Activated gamma-delta T cell treated with Interleukin-2 at 50 U/mL for 16 hours (primary cell): ENCODE measurements around the gene AANAT.

Source experiments
- DNase-seq: peaks from one replicate; pipeline ENCODE4 v3.0.0-alpha.2; 2020

Gene AANAT

DNA sequence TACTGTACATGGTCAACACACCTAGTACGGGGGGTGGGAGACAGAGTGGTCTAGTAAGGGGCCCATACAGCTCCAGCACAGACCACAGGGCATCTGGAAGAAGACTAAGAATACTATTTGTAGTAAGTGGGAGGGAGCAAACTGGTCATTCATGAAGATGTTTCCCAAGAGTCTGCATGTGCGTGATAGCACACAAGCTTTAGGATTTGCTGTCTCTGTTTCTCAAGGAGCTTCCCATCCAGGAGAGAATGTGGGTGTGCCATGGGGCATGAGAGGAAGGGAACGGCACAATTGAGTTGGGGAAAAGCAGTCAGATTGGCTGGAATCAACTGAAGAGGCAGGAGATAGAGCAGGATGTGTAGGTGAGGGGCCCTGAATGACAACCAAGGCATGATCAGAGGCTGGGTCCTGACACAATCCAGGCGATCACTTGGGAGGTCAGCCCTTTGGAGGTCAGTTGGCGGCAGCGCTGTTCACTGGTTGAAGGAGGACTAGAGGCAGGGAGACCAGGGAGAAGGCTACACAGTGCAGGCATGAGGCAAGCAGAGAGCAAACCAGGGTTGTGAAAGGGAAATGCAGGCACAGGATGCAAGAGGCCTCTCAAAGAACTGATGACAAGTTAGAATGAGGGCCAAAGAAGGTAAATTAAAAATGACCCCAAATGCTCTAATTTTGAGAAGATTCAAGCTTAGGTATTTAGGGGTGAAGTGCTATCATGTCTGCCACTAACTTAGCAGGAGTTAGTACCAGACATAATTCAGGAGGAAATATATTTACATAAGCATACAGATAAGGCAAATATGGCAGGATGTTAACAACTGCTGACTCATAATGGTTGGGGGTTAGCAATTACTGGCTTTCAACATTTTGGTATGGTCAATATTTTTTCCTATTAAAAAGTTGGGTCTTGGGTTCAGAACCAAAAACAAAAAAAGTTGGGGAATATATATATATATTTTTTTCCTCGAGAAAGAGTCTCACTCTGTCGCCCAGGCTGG lies 24.8 kb upstream of the AANAT start:
- no peak for DNase-seq

DNA sequence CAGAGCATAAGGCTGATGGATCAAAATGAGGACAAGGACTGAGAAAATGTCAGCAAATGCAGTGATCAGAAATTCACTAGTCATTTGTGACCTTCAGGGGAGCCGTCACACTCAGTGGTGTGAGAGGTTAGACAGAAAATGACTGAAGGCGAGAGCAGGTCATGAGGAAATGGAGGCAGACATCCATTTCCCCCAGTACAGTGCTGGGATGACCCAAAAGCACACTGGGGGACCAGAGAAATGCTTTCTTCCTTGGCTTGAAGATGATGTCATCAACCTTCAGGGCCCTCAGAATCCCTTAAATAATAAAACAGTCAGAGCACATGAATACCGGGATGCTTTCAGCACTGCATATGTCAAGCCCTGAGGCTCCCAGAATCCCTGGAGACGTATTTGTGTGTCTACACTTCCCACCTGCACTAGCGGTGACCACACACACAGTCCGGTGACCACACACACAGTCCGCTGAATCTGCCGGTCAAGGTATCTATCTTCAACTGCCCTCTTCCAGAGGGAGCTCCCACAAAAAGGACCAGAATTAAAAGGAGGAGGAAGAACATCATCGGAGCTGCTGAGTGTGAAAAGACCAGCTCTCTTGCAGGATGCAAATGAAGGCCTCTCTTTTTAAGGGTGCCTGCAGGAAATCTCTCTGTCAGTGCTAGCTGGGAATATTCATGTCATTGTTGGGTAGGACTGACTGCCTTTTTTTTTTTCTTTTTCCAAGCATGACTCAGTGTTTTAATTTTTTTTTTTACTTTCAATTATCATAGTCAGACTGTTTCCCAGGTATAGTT lies 22.7 kb upstream of the AANAT start:
- DNase-seq = no peak

DNA sequence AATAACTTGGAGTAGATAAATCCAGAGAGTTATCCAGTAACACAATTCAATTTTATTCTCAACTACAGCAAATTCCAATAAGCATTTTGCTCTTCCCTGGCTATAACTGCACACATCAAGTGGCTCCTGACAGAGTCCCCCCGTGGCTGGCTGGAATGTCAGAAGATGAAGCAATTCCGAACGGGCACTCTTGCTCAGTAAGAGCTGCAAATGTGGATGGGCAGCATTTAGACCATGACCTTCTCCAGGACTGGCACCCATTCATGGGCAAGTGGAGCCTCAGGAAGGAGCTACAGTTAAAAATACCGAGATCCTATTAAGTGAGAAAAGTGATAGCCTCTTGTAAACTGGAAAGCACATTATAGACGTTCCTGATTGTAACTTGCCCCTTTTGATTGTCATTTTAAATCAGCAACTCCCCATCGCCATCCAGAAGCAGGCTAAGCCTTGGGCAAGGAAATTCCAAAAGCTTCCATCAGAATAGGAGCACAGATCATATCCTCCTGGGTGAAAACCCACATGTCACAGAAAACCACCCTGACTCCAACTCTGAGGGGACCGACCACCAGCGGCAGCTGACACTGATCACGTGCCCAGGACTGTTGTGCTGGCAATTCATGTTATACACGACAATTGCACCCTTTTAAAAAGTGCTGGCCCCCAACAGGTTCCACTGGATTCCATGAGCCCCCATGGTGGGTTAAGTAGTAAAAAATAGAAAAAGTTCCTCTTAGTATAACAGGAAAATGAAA lies 21.5 kb upstream of the AANAT start:
- no peak for DNase-seq

DNA sequence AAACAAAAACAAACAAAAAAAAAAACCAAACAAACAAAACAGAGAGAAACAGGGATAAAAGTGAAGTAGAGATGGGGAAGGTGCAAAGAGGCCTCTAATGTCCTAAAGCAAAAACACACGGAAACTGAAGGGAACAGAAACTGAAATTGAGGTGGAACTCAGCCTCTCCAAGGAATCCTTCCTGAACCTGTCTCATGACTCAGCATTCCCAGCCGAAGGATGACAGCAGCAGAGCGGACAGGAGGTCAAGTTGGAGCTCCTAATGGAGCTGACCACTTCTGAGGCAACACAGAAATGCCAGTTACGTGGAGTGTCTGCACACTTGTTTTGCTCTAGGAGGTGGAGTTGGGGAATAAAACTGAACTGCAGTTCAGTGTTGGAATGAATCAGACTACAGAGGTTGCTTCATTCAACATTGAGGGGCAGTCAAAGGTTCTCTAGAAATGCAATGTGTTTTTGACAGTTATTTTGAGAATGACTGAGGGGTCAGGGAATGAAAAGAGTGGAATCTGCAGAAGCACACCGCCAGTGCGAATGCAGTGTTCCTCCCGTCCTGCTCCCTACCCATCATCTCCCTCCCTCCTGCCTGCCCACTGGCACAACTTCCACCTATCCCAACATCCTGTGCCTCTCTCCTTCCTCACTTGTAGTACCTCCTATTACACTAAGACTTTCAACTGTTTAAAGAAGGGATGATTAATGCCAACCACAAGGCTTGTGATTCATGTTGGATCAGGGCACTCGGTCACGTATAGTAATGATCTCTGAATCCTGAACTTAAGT lies 20.8 kb upstream of the AANAT start:
- no peak for DNase-seq

DNA sequence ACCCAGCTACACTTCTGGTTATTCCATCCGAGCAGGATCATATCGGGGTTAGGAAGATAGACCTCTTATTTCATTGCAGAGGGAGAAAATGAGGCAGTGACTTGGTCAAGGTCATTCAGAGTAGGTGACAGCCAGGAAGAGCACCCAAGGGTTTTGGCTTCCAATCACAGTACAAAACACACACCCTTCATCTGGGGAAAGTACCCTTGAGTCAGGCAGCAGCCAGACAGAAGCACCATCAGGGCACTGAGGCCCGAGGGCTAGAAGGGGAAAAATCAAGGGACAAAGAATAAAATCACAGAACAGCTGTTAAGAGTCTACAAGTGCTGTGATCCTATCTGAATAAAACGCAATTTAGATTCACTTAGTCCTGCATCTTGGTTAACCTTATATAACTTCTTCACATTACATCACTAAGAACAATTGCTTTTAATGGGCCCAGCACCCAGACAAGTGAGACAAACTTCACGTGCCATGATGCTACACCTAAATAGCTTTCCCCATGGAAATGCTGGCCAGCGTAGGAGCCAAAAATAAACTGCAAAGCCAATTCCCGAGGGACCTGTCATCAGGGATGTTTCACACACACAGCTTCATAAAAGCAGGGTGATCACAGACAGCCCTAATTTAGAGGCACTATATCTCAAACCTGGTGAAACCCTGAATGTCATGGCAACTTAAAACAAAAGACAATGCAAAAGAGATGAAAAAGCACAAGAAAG lies 19.3 kb upstream of the AANAT start:
- DNase-seq = no peak

DNA sequence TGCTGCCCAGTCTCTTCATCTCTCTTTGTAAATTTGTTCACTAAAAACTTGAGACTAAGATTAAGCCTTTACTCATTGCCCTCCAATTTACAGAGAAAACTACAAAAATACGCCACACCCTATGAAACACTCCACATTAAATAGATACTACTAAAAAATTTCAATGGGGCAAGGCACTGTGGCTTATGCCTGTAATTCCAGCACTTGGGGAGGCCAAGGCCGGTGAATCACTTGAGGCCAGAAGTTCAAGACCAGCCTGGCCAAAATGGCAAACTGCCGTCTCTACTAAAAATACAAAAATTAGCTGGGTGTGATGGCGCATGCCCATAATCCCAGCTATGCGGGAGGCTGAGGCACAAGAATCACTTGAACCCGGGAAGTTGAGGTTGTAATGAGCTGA lies 18.3 kb upstream of the AANAT start:
- DNase-seq = no peak

DNA sequence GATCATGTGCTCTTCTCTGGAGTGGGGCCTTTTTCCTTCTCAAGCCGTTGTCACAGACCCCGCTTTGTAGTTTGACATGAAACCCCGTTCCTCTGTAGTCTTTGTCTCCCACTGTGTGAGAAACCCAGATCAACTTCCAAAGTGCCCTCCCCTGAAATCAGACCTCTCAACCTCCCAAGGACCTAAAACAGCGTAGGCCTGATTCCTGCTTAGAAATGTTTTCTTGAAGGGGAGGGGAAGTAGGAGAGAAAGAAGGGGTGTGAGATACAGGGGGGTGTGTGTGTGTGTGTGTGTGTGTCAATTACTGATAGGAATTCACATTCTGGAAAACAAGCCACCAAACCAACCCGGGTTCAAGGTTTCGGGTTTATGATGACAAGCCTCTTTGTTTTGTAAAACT lies 15.9 kb upstream of the AANAT start:
- no peak for DNase-seq

DNA sequence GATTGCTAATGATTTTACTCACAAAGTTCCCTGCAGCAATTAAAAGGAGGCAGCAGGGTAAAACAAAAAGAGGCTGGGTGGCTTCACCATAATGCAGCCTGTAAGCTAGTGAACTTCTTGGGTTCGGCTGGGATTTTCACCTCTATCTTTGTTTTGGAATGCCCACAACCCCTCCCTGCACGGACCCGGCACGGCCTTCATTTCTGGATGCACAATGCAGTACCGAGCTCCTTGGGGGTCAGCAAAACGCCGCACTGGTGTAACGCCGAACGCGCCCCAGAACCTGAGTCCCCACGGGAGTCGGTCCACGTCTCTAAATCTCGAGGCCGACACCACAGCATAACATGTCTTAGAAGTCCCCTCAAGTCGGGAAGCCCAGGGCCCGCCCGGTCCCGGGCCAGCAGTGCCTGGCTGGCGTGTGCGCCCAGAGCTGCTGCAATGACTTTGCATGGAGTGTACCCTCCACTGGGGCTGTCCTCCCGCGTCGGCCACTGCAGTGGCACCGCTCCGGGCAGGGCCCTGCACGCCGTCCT lies 15.2 kb upstream of the AANAT start:
- no peak for DNase-seq

DNA sequence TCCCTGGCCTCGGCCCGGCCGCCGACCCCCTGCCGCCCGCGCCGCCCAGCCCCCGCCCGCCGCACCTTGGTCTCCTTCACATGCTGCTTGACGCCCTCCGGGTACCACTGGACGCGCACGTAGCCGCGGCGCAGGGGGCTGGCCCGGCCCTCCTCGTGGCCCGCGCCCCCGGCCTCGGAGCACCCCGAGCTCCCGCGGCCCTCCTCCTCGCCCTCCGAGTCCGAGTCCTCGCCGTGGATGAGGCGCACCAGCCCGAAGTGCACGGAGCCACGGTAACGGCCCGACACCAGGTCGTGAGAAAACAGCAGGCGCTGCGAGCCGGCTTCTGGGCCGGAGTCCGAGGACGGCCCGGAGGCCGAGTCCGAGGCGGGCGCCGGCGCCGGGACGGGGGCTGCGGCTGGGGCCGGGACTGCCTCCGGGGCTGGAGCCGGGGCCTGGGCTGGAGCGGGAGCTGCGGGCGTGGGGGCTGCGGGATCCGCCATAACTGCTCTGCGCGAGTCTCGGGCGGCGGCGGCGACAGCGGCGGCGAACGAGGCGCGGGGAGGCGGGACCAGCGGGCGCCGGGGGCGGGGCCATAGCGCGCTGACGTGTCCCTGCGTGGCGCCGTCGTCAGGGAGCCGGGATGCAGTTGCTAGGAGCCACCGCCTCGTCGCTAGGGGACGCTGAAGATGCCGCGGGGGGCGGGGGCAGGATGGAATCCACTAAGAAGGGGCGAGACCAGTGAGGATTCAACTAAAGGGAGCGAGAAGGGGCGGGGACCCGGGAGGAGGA lies 14.6 kb upstream of the AANAT start, which contains the start of gene UBE2O:
Gene UBE2O, minus strand, starts transcription at position 493 of the 771 bp plus-strand sequence. Its CDS starts 11 bp downstream, at position 482.
- peak; percentile 90 for DNase-seq

DNA sequence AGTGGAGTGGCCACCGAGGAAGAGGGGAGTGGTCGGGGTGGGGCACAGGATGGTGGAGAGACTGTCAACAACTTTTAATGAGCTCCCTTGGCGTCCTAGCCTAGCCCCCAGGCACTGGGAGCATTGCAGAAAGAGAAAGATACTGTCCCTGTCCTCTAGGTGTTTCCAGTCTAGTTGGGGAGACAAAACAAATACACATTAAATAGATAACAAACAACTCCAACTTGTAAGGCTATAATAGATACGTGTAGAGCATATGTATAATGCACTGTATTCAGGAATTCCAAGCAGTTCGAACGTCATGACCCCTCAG lies 14.0 kb upstream of the AANAT start:
- DNase-seq = no peak

DNA sequence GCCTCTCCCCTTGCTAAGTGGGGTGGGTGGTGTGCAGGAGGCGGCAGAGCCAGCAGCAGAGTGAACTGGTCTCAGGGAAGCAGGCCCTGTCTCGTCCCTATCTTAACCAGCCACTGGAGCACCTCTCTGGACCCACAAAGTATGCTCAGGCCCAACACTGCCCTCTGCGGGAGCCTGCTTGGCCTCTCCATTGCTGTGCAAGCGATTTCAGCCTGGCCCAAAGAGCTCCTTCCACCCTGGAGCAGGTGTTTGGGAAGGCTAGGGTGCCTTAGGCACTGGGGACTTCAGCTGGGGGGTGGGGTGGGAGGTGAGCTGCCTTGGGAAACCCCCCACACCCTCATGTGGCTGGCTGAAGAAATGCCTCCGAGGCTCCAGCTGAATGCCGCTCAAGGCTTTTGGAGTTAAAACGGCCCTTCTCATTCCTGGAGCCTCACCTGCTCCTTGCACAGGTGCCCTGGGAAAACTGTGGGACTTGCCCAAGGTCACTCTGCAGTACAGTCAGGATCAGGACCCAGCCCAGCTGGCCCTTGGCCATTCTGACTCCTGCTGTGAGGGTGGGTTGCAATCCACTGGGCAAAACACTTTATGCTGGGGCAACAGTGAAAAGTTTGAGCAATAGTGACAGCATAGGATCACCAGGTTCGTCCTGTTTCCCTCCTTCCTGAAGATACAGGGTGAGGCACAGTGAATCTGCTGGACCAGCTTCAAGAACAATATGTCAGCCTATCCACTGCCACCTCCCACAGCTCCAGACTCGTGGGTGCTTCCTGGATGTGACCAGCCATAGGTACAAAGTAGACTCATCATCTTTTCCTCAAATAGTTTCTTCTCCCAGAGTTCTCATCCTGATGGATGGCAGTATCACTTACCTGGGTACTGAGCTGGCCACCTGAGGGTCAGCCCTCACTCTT lies 8.6 kb upstream of the AANAT start:
- no peak for DNase-seq

DNA sequence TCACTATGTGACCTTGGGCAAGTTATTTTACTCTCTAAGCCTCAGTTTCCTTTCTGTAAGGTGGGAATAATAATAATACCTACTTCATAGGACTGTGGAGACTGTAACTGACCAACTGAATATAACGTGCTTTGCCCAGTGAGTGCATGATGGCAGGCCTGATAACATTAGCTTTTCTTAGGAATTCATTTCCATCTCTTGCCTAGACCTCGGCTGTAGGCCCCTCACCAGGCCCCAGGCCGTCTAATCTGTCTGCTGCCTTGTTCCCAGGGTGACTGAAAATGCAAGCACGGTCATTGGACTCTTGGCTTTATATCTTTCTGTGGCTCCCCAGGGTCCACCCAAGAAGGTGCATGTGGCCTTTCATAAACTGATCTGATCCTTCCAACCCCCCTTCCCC lies 7.7 kb upstream of the AANAT start:
- DNase-seq = no peak

DNA sequence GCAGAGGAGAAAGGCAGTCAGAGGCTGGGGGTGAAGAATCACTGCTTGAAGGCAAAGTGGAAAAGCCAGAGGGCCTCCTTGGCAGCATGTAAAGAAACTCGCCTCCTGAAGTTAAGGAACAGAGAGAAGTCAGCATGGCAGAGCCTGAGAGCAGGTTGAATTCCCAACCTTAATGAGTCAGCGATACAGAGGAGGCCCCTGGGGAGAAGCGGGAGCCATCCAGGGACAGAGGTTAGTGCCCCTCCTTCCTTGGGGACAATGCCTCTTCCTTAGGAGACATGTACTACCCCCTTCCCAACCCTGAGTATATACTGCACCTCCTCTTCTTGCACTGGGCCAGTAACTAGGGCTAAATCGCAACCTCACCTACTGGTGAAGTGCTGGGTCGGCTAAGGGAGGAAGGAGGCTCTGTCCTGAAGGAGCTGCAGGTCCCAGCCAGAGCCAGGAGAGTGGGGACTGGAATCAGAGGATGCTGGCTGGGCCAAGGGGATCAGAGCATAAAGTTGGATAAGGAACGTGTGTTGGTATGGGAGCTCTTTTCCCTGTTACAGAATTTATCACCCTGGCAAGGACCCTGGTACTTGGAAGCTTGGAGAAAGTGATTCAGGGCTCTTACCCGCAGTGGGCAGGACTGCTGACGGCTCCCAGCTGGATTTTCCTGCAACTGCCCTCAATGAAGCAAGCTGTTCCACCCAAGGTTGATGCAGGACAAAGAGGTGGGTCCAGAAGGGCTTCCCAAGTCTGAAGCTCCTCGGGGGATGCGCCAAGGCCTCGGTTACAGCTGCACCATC lies 5.4 kb upstream of the AANAT start:
- DNase-seq = no peak

DNA sequence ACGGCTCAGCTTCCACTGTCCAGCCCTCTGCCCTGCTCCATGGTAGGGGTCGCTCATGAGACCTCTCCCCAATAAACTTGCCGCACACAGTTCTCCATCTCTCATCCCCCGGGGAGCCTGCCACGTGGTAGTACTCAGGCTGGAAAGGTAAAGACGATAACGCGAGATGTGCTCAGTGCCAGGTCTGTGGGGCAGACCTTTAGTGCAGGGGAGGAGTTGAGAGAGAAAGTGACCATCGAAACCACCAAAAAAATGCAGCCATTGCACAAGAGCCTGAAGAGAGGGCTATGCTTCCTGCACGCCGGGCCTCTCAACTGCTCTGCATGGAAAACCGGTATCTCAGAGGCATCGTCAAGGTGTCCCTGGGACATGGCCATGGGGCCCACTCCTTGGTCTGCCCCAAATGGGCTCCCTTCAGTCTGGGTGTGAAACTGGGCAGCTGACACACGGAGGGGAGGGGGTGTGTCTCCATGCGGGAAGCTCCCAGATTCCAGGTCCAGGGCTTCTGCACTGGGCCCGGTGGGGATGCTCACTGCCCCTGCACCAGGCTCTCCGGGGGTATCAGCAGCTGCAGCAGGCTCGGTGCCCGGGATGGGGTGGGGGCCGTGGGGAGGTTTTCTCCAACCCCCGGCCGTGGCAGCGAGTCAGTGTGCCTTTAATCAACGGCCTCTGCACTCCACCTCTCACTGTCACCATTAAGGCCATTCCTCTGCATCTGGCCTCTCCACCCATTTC lies 4.7 kb upstream of the AANAT start:
- DNase-seq = no peak

DNA sequence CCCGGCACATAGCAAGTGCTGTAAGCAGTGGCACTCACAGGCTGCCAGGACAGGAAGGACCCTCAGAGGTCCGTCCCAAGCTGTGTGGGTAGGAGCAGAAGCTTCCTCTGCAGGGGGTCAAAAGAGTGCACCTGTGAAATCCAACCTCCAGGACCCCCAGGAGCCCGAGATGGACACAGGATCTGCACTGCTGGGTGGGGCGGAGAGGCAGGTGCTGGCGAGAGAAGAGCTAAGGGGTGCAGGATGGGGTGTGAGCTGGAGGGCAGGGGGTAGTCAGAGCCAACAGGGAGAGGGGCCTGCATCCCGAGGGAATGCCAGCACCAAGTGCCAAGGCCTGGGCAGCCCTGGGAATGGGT lies 650 bp upstream of the AANAT start:
- DNase-seq = no peak

DNA sequence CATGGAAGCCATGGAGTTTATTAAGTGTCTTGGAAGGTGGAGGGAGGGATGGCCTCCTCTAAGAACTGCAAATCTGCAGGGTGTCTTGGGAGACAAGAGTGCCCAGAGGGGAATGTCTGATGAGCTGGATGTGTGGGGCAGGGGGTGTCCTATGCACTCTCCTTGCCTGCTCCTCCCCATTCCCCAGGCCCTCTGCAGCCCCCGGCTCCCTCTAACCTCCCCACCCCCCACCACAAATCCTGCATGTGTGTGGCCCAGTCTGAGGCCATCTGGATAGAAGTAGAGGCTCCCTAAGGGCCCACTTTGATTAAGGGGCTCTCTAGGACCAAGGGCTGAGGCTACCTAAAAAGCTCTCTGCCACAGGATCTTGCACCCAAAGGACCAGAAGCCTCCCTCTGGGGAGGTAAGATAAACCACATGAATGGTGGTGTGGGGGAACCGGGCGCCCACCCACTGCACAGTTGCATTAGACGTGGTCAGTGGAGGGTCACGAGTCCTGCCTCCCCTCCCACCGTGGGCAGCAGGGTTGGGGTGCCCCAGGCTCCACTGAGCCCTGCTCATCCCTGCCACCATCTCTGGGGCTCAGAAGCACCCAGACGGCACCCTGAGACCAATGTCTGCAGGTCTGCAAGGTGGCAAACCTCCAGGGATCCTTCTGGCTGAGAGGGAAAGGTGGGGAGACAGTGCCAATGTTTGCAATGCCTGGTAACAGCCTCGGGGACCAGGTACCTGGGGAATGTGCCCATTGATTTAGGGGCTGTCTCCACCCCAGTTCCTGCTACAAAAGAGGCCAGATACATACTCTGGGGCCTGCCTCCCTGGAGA lies 618 bp downstream of the AANAT start:
- no peak for DNase-seq

DNA sequence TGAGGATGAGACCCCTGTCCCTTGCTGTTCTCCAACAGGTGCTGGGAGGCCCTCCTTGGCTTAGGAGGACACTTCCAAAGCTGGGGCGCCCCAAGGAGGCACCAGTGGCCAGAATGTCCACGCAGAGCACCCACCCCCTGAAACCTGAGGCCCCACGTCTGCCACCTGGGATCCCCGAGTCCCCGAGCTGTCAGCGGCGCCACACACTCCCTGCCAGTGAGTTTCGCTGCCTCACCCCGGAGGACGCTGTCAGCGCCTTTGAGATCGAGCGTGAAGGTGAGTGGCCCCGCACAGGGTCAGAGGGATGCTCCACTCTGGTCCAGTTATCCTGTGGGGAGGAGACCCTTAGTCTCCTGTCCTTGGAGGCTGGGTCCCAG lies 1.2 kb downstream of the AANAT start:
- DNase-seq = no peak
